Right renal cortex interstitium (tissue), 3 donors: ENCODE results near the gene LAIR2. TPM values are rescaled to one million over a fixed set of nuclear protein-coding genes. Genes with fewer than 3 reads are reported as not detected.
"Not testable (repeated sequence)": the region's sequence is repeated elsewhere in the genome, so short reads cannot be mapped to it uniquely, and the experiment has no call there.

ENCODE experiments used
- DNase-seq, 3 donors: peaks; one replicate each; pipeline ENCODE4 v3.0.0-alpha.2; 2013; ENCODE audit warnings: low read depth in 3 of 3, low spot score in 2 of 3
- polyA plus RNA-seq, 3 donors: library from polyadenylated mRNA; unstranded; fragments of 120-200 nt; gene quantifications; one replicate each; pipeline ENCODE4 v1.2.1, GENCODE V29; 2013; ENCODE audit not compliant: insufficient read length in 3 of 3

LAIR2 gene
- polyA plus RNA-seq, 3 donors, result 0.27 TPM; not detected in 2

GRCh38 chr19:54492568-54492967 is 10.1 kb upstream of the LAIR2 start:
- no peak for DNase-seq

GRCh38 chr19:54493056-54493455 is 9.6 kb upstream of the LAIR2 start:
- DNase-seq, result not testable (repeated sequence)

- DNase-seq, result no peak
Measured at GRCh38 chr19:54493967-54494585, 8.6 kb upstream of the LAIR2 start.

GRCh38 chr19:54495284-54495683 is 7.3 kb upstream of the LAIR2 start:
- DNase-seq, result not testable (repeated sequence)

GRCh38 chr19:54497747-54498450 is 4.7 kb upstream of the LAIR2 start:
- not testable (repeated sequence) for DNase-seq

- DNase-seq, result not testable (repeated sequence)
Measured at GRCh38 chr19:54498451-54498772, 4.2 kb upstream of the LAIR2 start.

GRCh38 chr19:54505542-54505941 is 2.9 kb downstream of the LAIR2 start:
- not testable (repeated sequence) for DNase-seq

GRCh38 chr19:54506079-54506478 is 3.4 kb downstream of the LAIR2 start:
- no peak for DNase-seq

- not testable (repeated sequence) for DNase-seq
Measured at GRCh38 chr19:54507038-54507717, 4.5 kb downstream of the LAIR2 start.

- no peak for DNase-seq
Measured at GRCh38 chr19:54507824-54508223, 5.2 kb downstream of the LAIR2 start.

GRCh38 chr19:54508487-54508886 is 5.9 kb downstream of the LAIR2 start:
- DNase-seq, result not testable (repeated sequence)

GRCh38 chr19:54509200-54509940 is 6.7 kb downstream of the LAIR2 start:
- DNase-seq, result not testable (repeated sequence)

- no peak for DNase-seq
Measured at GRCh38 chr19:54515156-54515555, 12.5 kb downstream of the LAIR2 start.

- DNase-seq, result peak; percentile 53 to 75 (median 63)
Measured at GRCh38 chr19:54517483-54517882, 14.9 kb downstream of the LAIR2 start.

GRCh38 chr19:54518844-54519243 is 16.2 kb downstream of the LAIR2 start:
- no peak for DNase-seq

- DNase-seq, result no peak
Measured at GRCh38 chr19:54521022-54521859, 18.6 kb downstream of the LAIR2 start.

GRCh38 chr19:54521860-54522513 is 19.4 kb downstream of the LAIR2 start:
- no peak for DNase-seq

GRCh38 chr19:54523403-54523802 is 20.8 kb downstream of the LAIR2 start:
- DNase-seq, result no peak

GRCh38 chr19:54525636-54526035 is 23.0 kb downstream of the LAIR2 start:
- DNase-seq, result no peak

GRCh38 chr19:54526972-54527371 is 24.3 kb downstream of the LAIR2 start:
- DNase-seq, result no peak
